Liver (tissue), 9 donors: ENCODE data around the gene DTNB. TPM values are rescaled to one million over a fixed set of nuclear protein-coding genes. Genes with fewer than 3 reads are reported as not detected.

Source experiments
- DNase-seq: peaks from one replicate; pipeline ENCODE4 v3.0.0-alpha.2; 2017; ENCODE audit warnings: low spot score
- H3K27ac ChIP-seq, 2 donors: one replicate each; pipeline ENCODE4 v1.7.0; 2013; ENCODE audit warnings: inconsistent platforms in 2 of 2, low read length in 2 of 2, control low read depth in 1 of 2, low read depth in 1 of 2, mild to moderate bottlenecking in 1 of 2
- H3K27me3 ChIP-seq, 4 donors: one replicate each; pipeline versions ENCODE4 v1.6.1 to v1.7.0; 2013; ENCODE audit warnings: low read length in 3 of 4, inconsistent platforms in 1 of 4, mild to moderate bottlenecking in 1 of 4, moderate library complexity in 1 of 4; ENCODE audit not compliant: control insufficient read depth in 4 of 4, insufficient read depth in 4 of 4
- H3K36me3 ChIP-seq, 4 donors: one replicate each; pipeline versions ENCODE4 v1.6.1 to v1.7.0; 2013; ENCODE audit warnings: low read length in 3 of 4, mild to moderate bottlenecking in 3 of 4, low read depth in 1 of 4, moderate library complexity in 1 of 4; ENCODE audit not compliant: control insufficient read depth in 4 of 4, insufficient read depth in 3 of 4
- H3K4me1 ChIP-seq, 4 donors: one replicate each; pipeline versions ENCODE4 v1.6.1 to v1.7.0; 2013; ENCODE audit warnings: low read length in 3 of 4, mild to moderate bottlenecking in 3 of 4, moderate library complexity in 1 of 4; ENCODE audit not compliant: control insufficient read depth in 4 of 4, insufficient read depth in 4 of 4
- H3K4me3 ChIP-seq, 3 donors: one replicate each; pipeline versions ENCODE4 v1.6.1 to v1.7.0; 2013; ENCODE audit warnings: low read length in 3 of 3, control low read depth in 1 of 3, low read depth in 1 of 3, mild to moderate bottlenecking in 1 of 3
- H3K9ac ChIP-seq, 2 donors: one replicate each; pipeline ENCODE4 v1.7.0; 2013; ENCODE audit warnings: low read length in 2 of 2, mild to moderate bottlenecking in 2 of 2, moderate library complexity in 2 of 2, control low read depth in 1 of 2, low read depth in 1 of 2
- H3K9me3 ChIP-seq, 4 donors: one replicate each; pipeline versions ENCODE4 v1.6.1 to v1.7.0; 2013; ENCODE audit warnings: low read length in 3 of 4; ENCODE audit not compliant: control insufficient read depth in 4 of 4
- ATF3 ChIP-seq: IDR thresholded peaks from 2 replicates; pipeline ENCODE4 v1.6.1; 2016; ENCODE audit warnings: antibody characterized with exemption
- CTCF ChIP-seq: fragments of 150-350 bp; IDR thresholded peaks from 2 replicates; pipeline ENCODE4 v1.5.1; 2017; ENCODE audit warnings: improper control_type of control experiment, low read depth, low read length; ENCODE audit not compliant: missing input control
- EGR1 ChIP-seq, 2 donors: IDR thresholded peaks; 2 replicates each; pipeline ENCODE4 v1.6.1; 2016 to 2018; ENCODE audit warnings: antibody characterized with exemption in 2 of 2, low read depth in 2 of 2
- FOXA1 ChIP-seq: IDR thresholded peaks from 2 replicates; pipeline ENCODE4 v1.6.1; 2016; ENCODE audit warnings: antibody characterized with exemption
- FOXA2 ChIP-seq: IDR thresholded peaks from 2 replicates; pipeline ENCODE4 v1.6.1; 2016; ENCODE audit warnings: antibody characterized with exemption
- GABPA ChIP-seq, 2 donors: IDR thresholded peaks in 1 of 2; conservative IDR thresholded peaks in 1 of 2; 2 replicates each; pipeline ENCODE4 v1.6.1; 2016; ENCODE audit warnings: antibody characterized with exemption in 2 of 2, mild to moderate bottlenecking in 1 of 2, moderate library complexity in 1 of 2
- HNF4A ChIP-seq, 2 donors: conservative IDR thresholded peaks; 2 replicates each; pipeline ENCODE4 v1.6.1; 2016; ENCODE audit warnings: antibody characterized with exemption in 2 of 2, mild to moderate bottlenecking in 2 of 2
- HNF4G ChIP-seq: IDR thresholded peaks from 2 replicates; pipeline ENCODE4 v1.6.1; 2016; ENCODE audit warnings: antibody characterized with exemption
- JUND ChIP-seq, 2 donors: IDR thresholded peaks; 2 replicates each; pipeline ENCODE4 v1.6.1; 2016; ENCODE audit warnings: antibody characterized with exemption in 2 of 2
- MAX ChIP-seq: IDR thresholded peaks from 2 replicates; pipeline ENCODE4 v1.6.1; 2016; ENCODE audit warnings: antibody characterized with exemption
- NR2F2 ChIP-seq: IDR thresholded peaks from 2 replicates; pipeline ENCODE4 v1.6.1; 2016; ENCODE audit warnings: antibody characterized with exemption
- RAD21 ChIP-seq, 2 donors: IDR thresholded peaks; 2 replicates each; pipeline ENCODE4 v1.6.1; 2016; ENCODE audit warnings: antibody characterized with exemption in 2 of 2, mild to moderate bottlenecking in 2 of 2
- RXRA ChIP-seq, 2 donors: IDR thresholded peaks; 2 replicates each; pipeline ENCODE4 v1.6.1; 2017 to 2018; ENCODE audit warnings: antibody characterized with exemption in 2 of 2, mild to moderate bottlenecking in 1 of 2
- SP1 ChIP-seq: IDR thresholded peaks from 2 replicates; pipeline ENCODE4 v1.6.1; 2018; ENCODE audit warnings: antibody characterized with exemption, mild to moderate bottlenecking
- TAF1 ChIP-seq: conservative IDR thresholded peaks from 2 replicates; pipeline ENCODE4 v1.6.1; 2016; ENCODE audit warnings: antibody characterized with exemption, mild to moderate bottlenecking
- YY1 ChIP-seq: IDR thresholded peaks from 2 replicates; pipeline ENCODE4 v1.6.1; 2016; ENCODE audit warnings: antibody characterized with exemption, mild to moderate bottlenecking
- ZBTB33 ChIP-seq: IDR thresholded peaks from 2 replicates; pipeline ENCODE4 v1.6.1; 2016; ENCODE audit warnings: antibody characterized with exemption
- WGBS: extraction: QIAGEN DNeasy Blood & Tissue Kit; methylation state at CpG from one replicate; pipeline ENCODE4 v1.1.7; 2013; 5-methylcytosine and 5-hydroxymethylcytosine counted together
- polyA plus RNA-seq, 2 donors: library from polyadenylated mRNA; stranded (reverse) in 1 of 2; unstranded in 1 of 2; fragments of 200-250 nt in 1 of 2; fragments of >200 nt in 1 of 2; fragmentation: Nextera tagmentation in 1 of 2; extraction: Ambion mirVana in 1 of 2; gene quantifications; one replicate each; pipeline versions ENCODE4 v1.2.1 to v1.2.3, GENCODE V29; 2013 to 2015
- total RNA-seq, 2 donors: library from RNA; depleted of rRNA; stranded (reverse); fragments of >200 nt; gene quantifications; one replicate each; pipeline ENCODE4 v1.2.3, GENCODE V29; 2014
- TF ChIP-seq, protein P1 (sequence below): IDR thresholded peaks from 2 replicates; pipeline ENCODE4 v1.6.1; 2016; ENCODE audit warnings: antibody characterized with exemption, mild to moderate bottlenecking
- donor health status: healthy.
- donor health status: healthy.
- donor health status: healthy.
- donor health status: healthy.
- donor health status: healthy.

DTNB gene
- total and polyA plus RNA-seq, 4 donors: 3.3 to 10.5 (median 6.4) TPM

DNA sequence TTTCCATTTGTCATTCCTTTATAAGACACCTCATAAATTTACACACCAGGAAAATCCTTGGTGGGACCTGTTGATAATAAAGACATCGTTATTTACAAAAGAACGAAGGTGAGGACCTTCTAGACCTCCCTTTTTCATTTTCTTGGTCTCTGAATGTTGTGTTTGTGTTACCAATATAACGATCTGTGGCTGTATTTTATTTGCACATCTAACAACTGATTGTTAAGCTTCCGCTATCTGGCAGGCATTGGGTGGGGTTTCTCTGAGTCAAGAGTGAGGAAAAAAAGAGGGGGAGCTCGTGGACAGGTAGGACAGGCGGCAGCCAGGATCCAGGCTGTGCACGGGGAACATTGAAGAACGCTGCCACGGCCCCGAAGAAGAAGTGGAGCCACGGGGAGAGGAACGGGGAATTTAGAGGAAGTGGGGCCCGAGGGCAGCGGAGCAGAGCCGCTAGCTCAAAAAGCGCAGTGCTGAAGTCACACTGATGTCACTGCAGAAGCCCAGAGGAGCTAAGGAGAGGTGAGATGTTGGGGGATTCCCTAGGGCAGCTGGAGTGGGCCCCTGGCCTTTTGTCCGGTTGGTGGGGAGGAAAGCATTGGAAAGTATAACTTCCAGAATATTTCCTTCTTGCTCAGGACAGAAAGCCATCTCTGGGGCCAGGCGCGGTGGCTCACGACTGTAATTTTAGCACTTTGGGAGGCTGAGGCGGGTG lies 310.8 kb downstream of the DTNB start:
- peak overlapping the region in 2 of 3 donors; percentile 19 to 51 for H3K4me3 ChIP-seq
- H3K9ac ChIP-seq: peak overlapping the region in 1 of 2 donors; percentile 85

More for the DNA sequence above, 310.8 kb downstream of the DTNB start:
- H3K4me1 ChIP-seq: peaks cover 0 to 3% (median 1%) of the 10 kb centered on the region in 4 donors
- no peaks in the 10 kb centered on the region for H3K36me3 ChIP-seq
- no peak for TF ChIP-seq RXRA (IDR thresholded peaks at IDR 0.05)
- TF ChIP-seq MAX: no peak
- TF ChIP-seq TAF1: no peak
- TF ChIP-seq ZBTB33: no peak
- TF ChIP-seq SP1: no peak
- no peak for TF ChIP-seq NR2F2
- TF ChIP-seq EGR1 (IDR thresholded peaks at IDR 0.05; ENCODE audit: low read depth in 2 of 2): no peak
- TF ChIP-seq, protein P1, sequence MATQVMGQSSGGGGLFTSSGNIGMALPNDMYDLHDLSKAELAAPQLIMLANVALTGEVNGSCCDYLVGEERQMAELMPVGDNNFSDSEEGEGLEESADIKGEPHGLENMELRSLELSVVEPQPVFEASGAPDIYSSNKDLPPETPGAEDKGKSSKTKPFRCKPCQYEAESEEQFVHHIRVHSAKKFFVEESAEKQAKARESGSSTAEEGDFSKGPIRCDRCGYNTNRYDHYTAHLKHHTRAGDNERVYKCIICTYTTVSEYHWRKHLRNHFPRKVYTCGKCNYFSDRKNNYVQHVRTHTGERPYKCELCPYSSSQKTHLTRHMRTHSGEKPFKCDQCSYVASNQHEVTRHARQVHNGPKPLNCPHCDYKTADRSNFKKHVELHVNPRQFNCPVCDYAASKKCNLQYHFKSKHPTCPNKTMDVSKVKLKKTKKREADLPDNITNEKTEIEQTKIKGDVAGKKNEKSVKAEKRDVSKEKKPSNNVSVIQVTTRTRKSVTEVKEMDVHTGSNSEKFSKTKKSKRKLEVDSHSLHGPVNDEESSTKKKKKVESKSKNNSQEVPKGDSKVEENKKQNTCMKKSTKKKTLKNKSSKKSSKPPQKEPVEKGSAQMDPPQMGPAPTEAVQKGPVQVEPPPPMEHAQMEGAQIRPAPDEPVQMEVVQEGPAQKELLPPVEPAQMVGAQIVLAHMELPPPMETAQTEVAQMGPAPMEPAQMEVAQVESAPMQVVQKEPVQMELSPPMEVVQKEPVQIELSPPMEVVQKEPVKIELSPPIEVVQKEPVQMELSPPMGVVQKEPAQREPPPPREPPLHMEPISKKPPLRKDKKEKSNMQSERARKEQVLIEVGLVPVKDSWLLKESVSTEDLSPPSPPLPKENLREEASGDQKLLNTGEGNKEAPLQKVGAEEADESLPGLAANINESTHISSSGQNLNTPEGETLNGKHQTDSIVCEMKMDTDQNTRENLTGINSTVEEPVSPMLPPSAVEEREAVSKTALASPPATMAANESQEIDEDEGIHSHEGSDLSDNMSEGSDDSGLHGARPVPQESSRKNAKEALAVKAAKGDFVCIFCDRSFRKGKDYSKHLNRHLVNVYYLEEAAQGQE: no peak
- no peak for TF ChIP-seq FOXA1
- TF ChIP-seq HNF4A (conservative IDR thresholded peaks at IDR 0.05): no peak
- no peak for TF ChIP-seq GABPA (IDR thresholded peaks at IDR 0.05 in 1 of 2, conservative IDR thresholded peaks at IDR 0.05 in 1 of 2)
- no peak for TF ChIP-seq FOXA2
- no peak for TF ChIP-seq RAD21 (IDR thresholded peaks at IDR 0.05)
- no peak for TF ChIP-seq ATF3
- TF ChIP-seq HNF4G: no peak
- no peak for TF ChIP-seq JUND (IDR thresholded peaks at IDR 0.05)
- TF ChIP-seq CTCF: no peak
- no peak for TF ChIP-seq YY1
- H3K27ac ChIP-seq: peak overlapping the region; percentile 32 to 41
- no peaks in the 10 kb centered on the region for H3K27me3 ChIP-seq
- 48% methylated on average over 21 of the region's 21 CpGs for WGBS
- H3K9me3 ChIP-seq: no peaks in the 10 kb centered on the region
- DNase-seq: no peak
